PC-9 (cell line): Measurements from ENCODE around the gene TDP2. TPM values are rescaled to one million over a fixed set of nuclear protein-coding genes. Genes with fewer than 3 reads are reported as not detected.
"Not testable (repeated sequence)": the region's sequence is repeated elsewhere in the genome, so short reads cannot be mapped to it uniquely, and the experiment has no call there.

ENCODE experiments used
- BruUV-seq: library from RNA; stranded (reverse); fragments of 400-500 nt; replicated peaks from 2 replicates; lab custom pipeline; 2021; lab: Mats Ljungman, UMichigan
- CTCF ChIA-PET: fragments of 300-600 bp; sonication (Branson Sonifier 250); formaldehyde crosslinking; loops from one replicate; lab custom pipeline; 2022; ENCODE audit warnings: antibody characterized with exemption; lab: Charles Lee
- POLR2A ChIA-PET: fragments of 300-600 bp; sonication (Branson Sonifier 250); formaldehyde crosslinking; loops from one replicate; lab custom pipeline; 2022; ENCODE audit warnings: antibody characterized with exemption; ENCODE audit not compliant: unreplicated experiment; lab: Charles Lee
- DNase-seq, 2 experiments: peaks; one replicate each; pipeline versions ENCODE4 v3.0.0 to v3.0.0-alpha.2; 2015 to 2022; ENCODE audit warnings: mixed read lengths in 1 of 2
- H2AFZ ChIP-seq: fragments of 200-600 bp; sonication (generic); 2 replicates; pipeline ENCODE4 v1.8.1; 2017; ENCODE audit warnings: antibody characterized with exemption
- H3F3A ChIP-seq: fragments of 200-600 bp; sonication (generic); 2 replicates; pipeline ENCODE4 v1.8.1; 2017; ENCODE audit warnings: antibody characterized with exemption, mild to moderate bottlenecking, low read depth; ENCODE audit not compliant: insufficient read depth
- H3K27ac ChIP-seq: fragments of 200-600 bp; sonication (generic); 2 replicates; pipeline ENCODE4 v1.6.1; 2016; ENCODE audit warnings: mixed run types
- H3K27me3 ChIP-seq: fragments of 200-600 bp; sonication (generic); 2 replicates; pipeline ENCODE4 v1.6.1; 2016; ENCODE audit warnings: low read depth, mixed run types; ENCODE audit not compliant: insufficient read depth
- H3K36me3 ChIP-seq: fragments of 200-600 bp; sonication (generic); 2 replicates; pipeline ENCODE4 v1.6.1; 2016; ENCODE audit warnings: low read depth, mixed run types
- H3K4me1 ChIP-seq: fragments of 200-600 bp; sonication (generic); replicated peaks from 2 replicates; pipeline ENCODE4 v1.6.1; 2016; ENCODE audit warnings: mixed run types; ENCODE audit not compliant: insufficient read depth
- H3K4me2 ChIP-seq: fragments of 200-600 bp; sonication (generic); 2 replicates; pipeline ENCODE4 v1.6.1; 2017; ENCODE audit warnings: mixed run types
- H3K4me3 ChIP-seq: fragments of 200-600 bp; sonication (generic); 2 replicates; pipeline ENCODE4 v1.6.1; 2016; ENCODE audit warnings: mixed run types
- H3K79me2 ChIP-seq: fragments of 200-600 bp; sonication (generic); 2 replicates; pipeline ENCODE4 v1.6.1; 2017; ENCODE audit warnings: low read depth, mixed run types
- H3K9me2 ChIP-seq: fragments of 200-600 bp; sonication (generic); 2 replicates; pipeline ENCODE4 v1.8.1; 2017; ENCODE audit warnings: mild to moderate bottlenecking; ENCODE audit not compliant: insufficient read depth
- H3K9me3 ChIP-seq: fragments of 200-600 bp; sonication (generic); 2 replicates; pipeline ENCODE4 v1.8.1; 2016; ENCODE audit warnings: low read depth; ENCODE audit not compliant: insufficient read depth
- H4K20me1 ChIP-seq: fragments of 200-600 bp; sonication (generic); 2 replicates; pipeline ENCODE4 v1.8.1; 2017; ENCODE audit not compliant: insufficient read depth
- EZH2 ChIP-seq: fragments of 200-600 bp; sonication (generic); IDR thresholded peaks from 2 replicates; pipeline ENCODE4 v1.8.0; 2017; ENCODE audit warnings: antibody characterized with exemption, low read depth
- intact Hi-C: fragments of 100-400 bp; cut with micrococcal nuclease; formaldehyde crosslinking; loops from one replicate; pipeline ENCODE4 v1.10.0; 2022; ENCODE audit not compliant: unreplicated experiment
- total RNA-seq: library from RNA; stranded (reverse); gene quantifications from 2 replicates; pipeline ENCODE4 v1.2.3, GENCODE V29; 2021
- TF ChIP-seq, protein P1 (sequence below): fragments of 200-600 bp; sonication (generic); conservative IDR thresholded peaks from 2 replicates; pipeline ENCODE4 v1.6.1; 2017; ENCODE audit warnings: mixed run types, antibody characterized with exemption, mild to moderate bottlenecking, moderate library complexity

TDP2 gene
- total RNA-seq, 1 experiment from 2014 or later = 95.8 TPM

- Histone ChIP-seq H3K9me3 (no peaks in the 10 kb centered on the region), H3F3A (peaks cover 54% of the 10 kb centered on the region), H3K36me3 (peaks cover 54% of the 10 kb centered on the region), H3K4me3 (no peak overlapping the region), H4K20me1 (no peaks in the 10 kb centered on the region), H3K4me2 (no peak overlapping the region), H3K9me2 (no peaks in the 10 kb centered on the region), H3K4me1 (peaks cover 72% of the 10 kb centered on the region), H3K79me2 (peaks cover 74% of the 10 kb centered on the region), H3K27me3 (no peaks in the 10 kb centered on the region), H2AFZ (no peak overlapping the region), H3K27ac (peak overlapping the region; percentile 99; the same call in 1 of the 2 replicates)
- intact Hi-C loops = no loop called here
- ChIA-PET CTCF (no interaction called here), POLR2A (no interaction called here)
- DNase-seq = no peak
- no peak for TF ChIP-seq EZH2
- TF ChIP-seq, protein P1, sequence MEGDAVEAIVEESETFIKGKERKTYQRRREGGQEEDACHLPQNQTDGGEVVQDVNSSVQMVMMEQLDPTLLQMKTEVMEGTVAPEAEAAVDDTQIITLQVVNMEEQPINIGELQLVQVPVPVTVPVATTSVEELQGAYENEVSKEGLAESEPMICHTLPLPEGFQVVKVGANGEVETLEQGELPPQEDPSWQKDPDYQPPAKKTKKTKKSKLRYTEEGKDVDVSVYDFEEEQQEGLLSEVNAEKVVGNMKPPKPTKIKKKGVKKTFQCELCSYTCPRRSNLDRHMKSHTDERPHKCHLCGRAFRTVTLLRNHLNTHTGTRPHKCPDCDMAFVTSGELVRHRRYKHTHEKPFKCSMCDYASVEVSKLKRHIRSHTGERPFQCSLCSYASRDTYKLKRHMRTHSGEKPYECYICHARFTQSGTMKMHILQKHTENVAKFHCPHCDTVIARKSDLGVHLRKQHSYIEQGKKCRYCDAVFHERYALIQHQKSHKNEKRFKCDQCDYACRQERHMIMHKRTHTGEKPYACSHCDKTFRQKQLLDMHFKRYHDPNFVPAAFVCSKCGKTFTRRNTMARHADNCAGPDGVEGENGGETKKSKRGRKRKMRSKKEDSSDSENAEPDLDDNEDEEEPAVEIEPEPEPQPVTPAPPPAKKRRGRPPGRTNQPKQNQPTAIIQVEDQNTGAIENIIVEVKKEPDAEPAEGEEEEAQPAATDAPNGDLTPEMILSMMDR = no peak
- no TSS peak for BruUV-seq
Observed at GRCh38 chr6:24662236-24662635, 4.5 kb downstream of the TDP2 start.

DNA sequence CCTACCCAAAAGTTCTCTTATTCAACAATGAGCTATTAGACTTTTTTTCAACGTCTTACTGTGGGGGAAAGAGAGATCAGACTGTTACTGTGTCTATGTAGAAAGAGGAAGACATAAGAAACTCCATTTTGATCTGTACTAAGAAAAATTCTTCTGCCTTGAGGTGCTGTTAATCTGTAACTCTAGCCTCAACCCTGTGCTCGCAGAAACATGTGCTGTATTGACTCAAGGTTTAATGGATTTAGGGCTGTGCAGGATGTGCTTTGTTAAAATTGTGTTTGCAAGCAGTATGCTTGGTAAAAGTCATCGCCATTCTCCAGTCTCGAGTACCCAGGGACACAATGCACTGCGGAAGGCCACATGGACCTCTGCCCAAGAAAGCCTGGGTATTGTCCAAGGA is 4.9 kb downstream of the TDP2 start:
- peak overlapping the region; percentile 99 for H3K27ac ChIP-seq
- H3K9me2 ChIP-seq, H4K20me1 ChIP-seq, CTCF ChIA-PET, intact Hi-C loops, H3K27me3 ChIP-seq, H2AFZ ChIP-seq, H3K9me3 ChIP-seq, DNase-seq, POLR2A ChIA-PET, H3K4me3 ChIP-seq, BruUV-seq: not testable (repeated sequence)
- peaks cover 78% of the 10 kb centered on the region for H3K79me2 ChIP-seq
- peaks cover 77% of the 10 kb centered on the region for H3K4me1 ChIP-seq
- peaks cover 51% of the 10 kb centered on the region for H3F3A ChIP-seq
- H3K4me2 ChIP-seq = peak overlapping the region; percentile 74; the same call in 1 of the 2 replicates
- H3K36me3 ChIP-seq = peaks cover 58% of the 10 kb centered on the region

DNA sequence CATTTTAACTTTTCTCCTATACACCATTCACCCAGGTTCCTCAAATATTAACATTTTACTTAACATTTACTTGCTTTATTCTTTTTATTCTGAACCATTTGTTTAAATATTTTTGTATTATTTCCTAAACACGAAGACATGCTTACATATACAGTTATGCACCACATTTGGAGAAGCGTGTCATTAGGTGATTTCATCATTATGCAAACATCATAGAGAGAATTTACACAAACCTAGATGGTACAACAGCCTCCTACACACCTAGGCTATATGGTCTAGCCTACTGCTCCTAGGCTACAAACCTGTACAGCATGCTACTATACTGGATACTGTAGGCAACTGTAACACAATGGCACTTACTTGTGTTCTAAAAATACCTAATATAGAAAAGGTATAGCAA is 6.6 kb downstream of the TDP2 start:
- H3K36me3 ChIP-seq = peaks cover 74% of the 10 kb centered on the region
- H2AFZ ChIP-seq = no peak overlapping the region
- H3K4me3 ChIP-seq = peak overlapping the region; percentile 36
- ChIA-PET CTCF (no interaction called here), POLR2A (interaction anchor here (0.6 kb wide), 1 partner anchor 28 kb away, joined by 3 read pairs; no protein-coding TSS in a partner anchor)
- intact Hi-C loops = no loop called here
- peak overlapping the region; percentile 99 for H3K27ac ChIP-seq
- no peaks in the 10 kb centered on the region for H3K27me3 ChIP-seq
- peaks cover 80% of the 10 kb centered on the region for H3K79me2 ChIP-seq
- peaks cover 45% of the 10 kb centered on the region for H3F3A ChIP-seq
- no peak for DNase-seq
- H3K9me2 ChIP-seq = no peaks in the 10 kb centered on the region
- TF ChIP-seq EZH2 = no peak
- TF ChIP-seq, protein P1 = no peak
- peak overlapping the region; percentile 74 for H3K4me2 ChIP-seq
- no peaks in the 10 kb centered on the region; the same call in 1 of the 2 replicates for H3K9me3 ChIP-seq
- BruUV-seq = no TSS peak
- H3K4me1 ChIP-seq = peaks cover 83% of the 10 kb centered on the region
- H4K20me1 ChIP-seq = no peaks in the 10 kb centered on the region
